ENCODE measurements around the gene SLC8A2. TPM values are rescaled to one million over a fixed set of nuclear protein-coding genes. Genes with fewer than 3 reads are reported as not detected.

SLC8A2 gene
- total RNA-seq, 1 donor from 2014 or later, result 0.27 TPM

- H3K27me3 ChIP-seq (ENCODE audit: low read depth), result peaks cover 60% of the 10 kb centered on the region
- peak; percentile 14 for DNase-seq
Measured at GRCh38 chr19:47435883-47436417, 35.7 kb downstream of the SLC8A2 start.

GRCh38 chr19:47435196-47435595 is 36.5 kb downstream of the SLC8A2 start:
- H3K27ac ChIP-seq, result no peak overlapping the region
- intact Hi-C loops (cut with DNase I), result loop anchor here (5.0 kb wide), 1 partner anchor 272 kb away; no protein-coding TSS in a partner anchor
- no peak overlapping the region for H3K4me3 ChIP-seq
- TF ChIP-seq CTCF (IDR thresholded peaks at IDR 0.05), result no peak
- H3K27me3 ChIP-seq (ENCODE audit: low read depth), result peaks cover 67% of the 10 kb centered on the region
- H3K4me1 ChIP-seq, result peaks cover 3% of the 10 kb centered on the region
- ATAC-seq (no peak), DNase-seq (peak; percentile 6)
- H3K9me3 ChIP-seq, result no peaks in the 10 kb centered on the region
- H3K36me3 ChIP-seq, result no peaks in the 10 kb centered on the region

More at GRCh38 chr19:47435883-47436417, 35.7 kb downstream of the SLC8A2 start:
- Histone ChIP-seq H3K9me3 (no peaks in the 10 kb centered on the region), H3K4me3 (no peak overlapping the region), H3K4me1 (no peaks in the 10 kb centered on the region), H3K36me3 (no peaks in the 10 kb centered on the region), H3K27ac (no peak overlapping the region)
- intact Hi-C loops (cut with DNase I), result loop anchor here (5.0 kb wide), 1 partner anchor 271 kb away; no protein-coding TSS in a partner anchor
- TF ChIP-seq CTCF (IDR thresholded peaks at IDR 0.05), result no peak
- no peak for ATAC-seq

- peak; percentile 24 for DNase-seq
- Histone ChIP-seq H3K4me3 (no peak overlapping the region), H3K27me3 (ENCODE audit: low read depth) (peaks cover 78% of the 10 kb centered on the region), H3K9me3 (no peaks in the 10 kb centered on the region), H3K4me1 (peaks cover 13% of the 10 kb centered on the region), H3K36me3 (no peaks in the 10 kb centered on the region), H3K27ac (no peak overlapping the region)
- intact Hi-C loops (cut with DNase I), result no loop called here
- no peak for TF ChIP-seq CTCF (IDR thresholded peaks at IDR 0.05)
- ATAC-seq, result no peak
Measured at GRCh38 chr19:47434088-47434487, 37.6 kb downstream of the SLC8A2 start.

- DNase-seq, result no peak
- H3K27ac ChIP-seq, result no peak overlapping the region
- no peak overlapping the region for H3K4me3 ChIP-seq
- no peaks in the 10 kb centered on the region for H3K9me3 ChIP-seq
- no peak for TF ChIP-seq CTCF (IDR thresholded peaks at IDR 0.05)
- no peak for ATAC-seq
- peaks cover 86% of the 10 kb centered on the region for H3K27me3 ChIP-seq (ENCODE audit: low read depth)
- intact Hi-C loops (cut with DNase I), result no loop called here
- peaks cover 21% of the 10 kb centered on the region for H3K4me1 ChIP-seq
- H3K36me3 ChIP-seq, result no peaks in the 10 kb centered on the region
Measured at GRCh38 chr19:47433121-47433520, 38.6 kb downstream of the SLC8A2 start.

- Histone ChIP-seq H3K36me3 (no peaks in the 10 kb centered on the region), H3K9me3 (no peaks in the 10 kb centered on the region), H3K4me1 (peaks cover 28% of the 10 kb centered on the region), H3K27me3 (ENCODE audit: low read depth) (peaks cover 80% of the 10 kb centered on the region), H3K27ac (no peak overlapping the region), H3K4me3 (no peak overlapping the region)
- ATAC-seq, result no peak
- TF ChIP-seq CTCF (IDR thresholded peaks at IDR 0.05), result no peak
- no peak for DNase-seq
- intact Hi-C loops (cut with DNase I), result no loop called here
Measured at GRCh38 chr19:47432499-47432898, 39.2 kb downstream of the SLC8A2 start.

Data from lower lobe of right lung (tissue), 2 donors.